ENCODE data around the gene BACE2. TPM values are rescaled to one million over a fixed set of nuclear protein-coding genes. Genes with fewer than 3 reads are reported as not detected.

BACE2 gene
- total and polyA plus RNA-seq, 2 donors (not counting 3 experiments of a cell fraction or from before 2014, with no cell fraction given) = 113 to 184 TPM

DNA sequence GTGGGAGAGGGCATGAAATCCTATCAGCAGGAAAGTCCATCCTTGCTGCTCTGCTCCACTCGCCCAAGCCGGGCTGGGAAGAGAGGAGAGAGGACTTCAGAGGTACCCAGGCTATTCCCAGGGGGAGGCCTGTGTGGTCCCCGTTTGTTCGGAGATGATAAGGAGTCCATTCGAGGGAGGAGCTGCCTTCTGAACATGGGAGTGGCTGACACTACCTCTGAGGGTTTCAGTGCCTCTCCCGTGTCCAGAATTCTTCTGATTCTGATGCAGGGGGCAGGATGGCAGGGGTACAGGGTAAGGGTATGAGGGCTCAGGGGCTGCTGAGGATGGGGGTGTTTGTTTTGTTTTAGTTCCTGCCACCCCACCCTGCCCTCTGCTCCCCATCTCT, 40.4 kb downstream of the BACE2 start:
- Histone ChIP-seq H3K4me1 (ENCODE audit: control insufficient read depth, extremely low read depth, insufficient read depth, low read length) (peaks cover 2% of the 10 kb centered on the region), H3K27ac (ENCODE audit: insufficient read depth, low read depth, low read length) (no peak overlapping the region), H3K9ac (replicated peaks; ENCODE audit: extremely low read depth, insufficient read depth, low read length) (no peak overlapping the region), H3K27me3 (ENCODE audit: control insufficient read depth in 2 of 2, insufficient read depth in 2 of 2, low read length in 2 of 2) (no peaks in the 10 kb centered on the region), H3K4me3 (replicated peaks in 1 of 3; ENCODE audit: insufficient read depth in 1 of 3, low read depth in 1 of 3, low read length in 3 of 3) (no peak overlapping the region), H4K20me1 (replicated peaks; ENCODE audit: control insufficient read depth, extremely low read depth, insufficient read depth, low read length) (no peaks in the 10 kb centered on the region), H3K36me3 (ENCODE audit: control insufficient read depth in 2 of 2, extremely low read depth in 1 of 2, insufficient read depth in 2 of 2, low read length in 2 of 2) (no peaks in the 10 kb centered on the region), H3K4me2 (ENCODE audit: insufficient read depth, low read length) (no peak overlapping the region), H3K9me3 (replicated peaks; ENCODE audit: control insufficient read depth, insufficient read depth, low read length) (no peaks in the 10 kb centered on the region), H3K9me1 (replicated peaks; ENCODE audit: control insufficient read depth, extremely low read depth, insufficient read depth, low read length) (no peaks in the 10 kb centered on the region), H3K79me2 (ENCODE audit: control insufficient read depth, insufficient read depth, low read length) (no peaks in the 10 kb centered on the region), H2AFZ (ENCODE audit: low read depth, low read length) (no peak overlapping the region)
- intact Hi-C loops (cut with micrococcal nuclease) (loop anchor here (5.0 kb wide), 1 partner anchor 36 kb away; no protein-coding TSS in a partner anchor), dilution Hi-C loops (cut with MboI; ENCODE audit: extremely low pct_ligation_motif_present, low sequenced_read_pairs) (no loop called here)
- ChIA-PET CTCF (interaction anchor here (1.4 kb wide), 1 partner anchor 37 kb away, joined by 4 read pairs; no protein-coding TSS in a partner anchor), POLR2A (no interaction called here)
- TF ChIP-seq MYC (IDR thresholded peaks at IDR 0.05; ENCODE audit: low read depth, low read length) (no peak), POLR2A (IDR thresholded peaks at IDR 0.05; ENCODE audit: low read depth, low read length) (no peak), POLR2AphosphoS5 (IDR thresholded peaks at IDR 0.05; ENCODE audit: insufficient read depth, low read depth, low read length) (no peak)
- no TSS peak for BruUV-seq (replicated peaks)
- no peak for FAIRE-seq
- DNase-seq (ENCODE audit: low read depth, low spot score) = no peak

DNA sequence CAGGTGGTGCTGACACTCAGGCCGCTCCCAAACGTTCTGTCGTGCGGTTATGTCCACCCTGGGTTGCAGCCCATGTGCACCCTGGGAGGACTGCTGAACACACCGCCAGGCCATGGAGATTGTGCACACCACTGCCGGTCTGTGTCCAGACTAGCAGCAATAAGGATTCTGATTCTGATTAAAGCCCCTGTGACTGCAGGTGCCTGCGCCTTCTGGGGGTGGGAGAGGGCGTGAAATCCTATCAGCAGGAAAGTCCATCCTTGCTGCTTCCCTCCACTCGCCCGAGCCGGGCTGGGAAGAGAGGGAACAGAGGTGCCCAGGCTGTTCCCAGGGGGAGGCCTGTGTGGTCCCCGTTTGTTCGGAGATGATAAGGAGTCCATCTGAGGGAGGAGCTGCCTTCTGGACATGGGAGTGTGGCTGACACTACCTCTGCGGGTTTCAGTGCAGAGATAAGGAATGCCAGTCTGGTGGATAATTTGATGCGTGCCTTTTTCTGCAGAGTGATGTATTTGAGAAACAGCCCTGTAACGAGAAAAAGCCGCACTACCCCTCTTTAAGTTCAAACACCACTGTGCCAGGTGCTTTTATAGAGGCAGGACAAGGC, 41.2 kb downstream of the BACE2 start:
- no peak for DNase-seq (ENCODE audit: low read depth, low spot score)
- no peaks in the 10 kb centered on the region for H3K79me2 ChIP-seq (ENCODE audit: control insufficient read depth, insufficient read depth, low read length)
- no peaks in the 10 kb centered on the region for H3K9me3 ChIP-seq (replicated peaks; ENCODE audit: control insufficient read depth, insufficient read depth, low read length)
- no peaks in the 10 kb centered on the region for H3K27me3 ChIP-seq (ENCODE audit: control insufficient read depth in 2 of 2, insufficient read depth in 2 of 2, low read length in 2 of 2)
- intact Hi-C loops (cut with micrococcal nuclease) (loop anchor here (5.0 kb wide), 1 partner anchor 37 kb away; no protein-coding TSS in a partner anchor), dilution Hi-C loops (cut with MboI; ENCODE audit: extremely low pct_ligation_motif_present, low sequenced_read_pairs) (no loop called here)
- H4K20me1 ChIP-seq (replicated peaks; ENCODE audit: control insufficient read depth, extremely low read depth, insufficient read depth, low read length) = no peaks in the 10 kb centered on the region
- no peak overlapping the region for H3K27ac ChIP-seq (ENCODE audit: insufficient read depth, low read depth, low read length)
- no peak for FAIRE-seq
- no peak overlapping the region for H3K9ac ChIP-seq (replicated peaks; ENCODE audit: extremely low read depth, insufficient read depth, low read length)
- H3K4me2 ChIP-seq (ENCODE audit: insufficient read depth, low read length) = no peak overlapping the region
- H3K4me1 ChIP-seq (ENCODE audit: control insufficient read depth, extremely low read depth, insufficient read depth, low read length) = peaks cover 2% of the 10 kb centered on the region
- BruUV-seq (replicated peaks) = no TSS peak
- CTCF ChIA-PET = interaction anchor here (0.9 kb wide), 1 partner anchor 38 kb away, joined by 3 read pairs; no protein-coding TSS in a partner anchor
- POLR2A ChIA-PET = no interaction called here
- H2AFZ ChIP-seq (ENCODE audit: low read depth, low read length) = no peak overlapping the region
- no peak for TF ChIP-seq MYC (IDR thresholded peaks at IDR 0.05; ENCODE audit: low read depth, low read length)
- no peak for TF ChIP-seq JUN (IDR thresholded peaks at IDR 0.05; ENCODE audit: borderline replicate concordance, insufficient read depth, insufficient read length, low read depth)
- TF ChIP-seq, protein P1, sequence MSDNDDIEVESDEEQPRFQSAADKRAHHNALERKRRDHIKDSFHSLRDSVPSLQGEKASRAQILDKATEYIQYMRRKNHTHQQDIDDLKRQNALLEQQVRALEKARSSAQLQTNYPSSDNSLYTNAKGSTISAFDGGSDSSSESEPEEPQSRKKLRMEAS (IDR thresholded peaks at IDR 0.05; ENCODE audit: insufficient read depth, insufficient read length) = no peak
- TF ChIP-seq FOS (IDR thresholded peaks at IDR 0.05; ENCODE audit: borderline replicate concordance, insufficient read depth, low read length) = no peak
- no peak for TF ChIP-seq GATA2 (IDR thresholded peaks at IDR 0.05; ENCODE audit: insufficient read depth, insufficient read length, low read depth, low read length)
- TF ChIP-seq, protein P2, sequence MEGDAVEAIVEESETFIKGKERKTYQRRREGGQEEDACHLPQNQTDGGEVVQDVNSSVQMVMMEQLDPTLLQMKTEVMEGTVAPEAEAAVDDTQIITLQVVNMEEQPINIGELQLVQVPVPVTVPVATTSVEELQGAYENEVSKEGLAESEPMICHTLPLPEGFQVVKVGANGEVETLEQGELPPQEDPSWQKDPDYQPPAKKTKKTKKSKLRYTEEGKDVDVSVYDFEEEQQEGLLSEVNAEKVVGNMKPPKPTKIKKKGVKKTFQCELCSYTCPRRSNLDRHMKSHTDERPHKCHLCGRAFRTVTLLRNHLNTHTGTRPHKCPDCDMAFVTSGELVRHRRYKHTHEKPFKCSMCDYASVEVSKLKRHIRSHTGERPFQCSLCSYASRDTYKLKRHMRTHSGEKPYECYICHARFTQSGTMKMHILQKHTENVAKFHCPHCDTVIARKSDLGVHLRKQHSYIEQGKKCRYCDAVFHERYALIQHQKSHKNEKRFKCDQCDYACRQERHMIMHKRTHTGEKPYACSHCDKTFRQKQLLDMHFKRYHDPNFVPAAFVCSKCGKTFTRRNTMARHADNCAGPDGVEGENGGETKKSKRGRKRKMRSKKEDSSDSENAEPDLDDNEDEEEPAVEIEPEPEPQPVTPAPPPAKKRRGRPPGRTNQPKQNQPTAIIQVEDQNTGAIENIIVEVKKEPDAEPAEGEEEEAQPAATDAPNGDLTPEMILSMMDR (IDR thresholded peaks at IDR 0.05; ENCODE audit: extremely low read depth in 1 of 2, insufficient read depth in 1 of 2, low read depth in 1 of 2, low read length in 2 of 2) = no peak
- TF ChIP-seq EZH2 (IDR thresholded peaks at IDR 0.05; ENCODE audit: borderline replicate concordance, low read depth, low read length, severe bottlenecking) = no peak
- no peak for TF ChIP-seq POLR2AphosphoS5 (IDR thresholded peaks at IDR 0.05; ENCODE audit: insufficient read depth, low read depth, low read length)
- no peak for TF ChIP-seq POLR2A (IDR thresholded peaks at IDR 0.05; ENCODE audit: low read depth, low read length)
- H3K4me3 ChIP-seq (replicated peaks in 1 of 3; ENCODE audit: insufficient read depth in 1 of 3, low read depth in 1 of 3, low read length in 3 of 3) = no peak overlapping the region
- no peaks in the 10 kb centered on the region for H3K9me1 ChIP-seq (replicated peaks; ENCODE audit: control insufficient read depth, extremely low read depth, insufficient read depth, low read length)
- H3K36me3 ChIP-seq (ENCODE audit: control insufficient read depth in 2 of 2, extremely low read depth in 1 of 2, insufficient read depth in 2 of 2, low read length in 2 of 2) = no peaks in the 10 kb centered on the region
